Activated naive CD4-positive, alpha-beta T cell treated with anti-CD3 and anti-CD28 coated beads, Interleukin-2, amount 10 ng/mL, durations not matched to agents 7 days and 5 days (primary cell): ENCODE results near the gene SPHK1.

Experiments used
- CTCF ChIA-PET: fragments of 350-600 bp; sonication (Branson Sonifier 250); formaldehyde crosslinking; loops from one replicate; lab custom pipeline; 2021; ENCODE audit warnings: antibody characterized with exemption; lab: Charles Lee
- DNase-seq: peaks from one replicate; pipeline ENCODE4 v3.0.0-alpha.2; 2020
- H3K27ac Mint-ChIP-seq: one replicate; pipeline ENCODE4 v1.8.0; 2021; ENCODE audit warnings: mild to moderate bottlenecking, moderate library complexity, mixed read lengths
- H3K27me3 Mint-ChIP-seq: one replicate; pipeline ENCODE4 v1.8.0; 2021; ENCODE audit warnings: mild to moderate bottlenecking, mixed read lengths
- H3K36me3 Mint-ChIP-seq: one replicate; pipeline ENCODE4 v1.8.0; 2021; ENCODE audit warnings: mixed read lengths
- H3K4me1 Mint-ChIP-seq: one replicate; pipeline ENCODE4 v1.8.0; 2021; ENCODE audit warnings: mixed read lengths
- H3K4me3 Mint-ChIP-seq: one replicate; pipeline ENCODE4 v1.8.0; 2021; ENCODE audit warnings: mild to moderate bottlenecking, moderate library complexity, mixed read lengths
- H3K9me3 Mint-ChIP-seq: one replicate; pipeline ENCODE4 v1.8.0; 2021; ENCODE audit warnings: mixed read lengths

Gene SPHK1

DNA sequence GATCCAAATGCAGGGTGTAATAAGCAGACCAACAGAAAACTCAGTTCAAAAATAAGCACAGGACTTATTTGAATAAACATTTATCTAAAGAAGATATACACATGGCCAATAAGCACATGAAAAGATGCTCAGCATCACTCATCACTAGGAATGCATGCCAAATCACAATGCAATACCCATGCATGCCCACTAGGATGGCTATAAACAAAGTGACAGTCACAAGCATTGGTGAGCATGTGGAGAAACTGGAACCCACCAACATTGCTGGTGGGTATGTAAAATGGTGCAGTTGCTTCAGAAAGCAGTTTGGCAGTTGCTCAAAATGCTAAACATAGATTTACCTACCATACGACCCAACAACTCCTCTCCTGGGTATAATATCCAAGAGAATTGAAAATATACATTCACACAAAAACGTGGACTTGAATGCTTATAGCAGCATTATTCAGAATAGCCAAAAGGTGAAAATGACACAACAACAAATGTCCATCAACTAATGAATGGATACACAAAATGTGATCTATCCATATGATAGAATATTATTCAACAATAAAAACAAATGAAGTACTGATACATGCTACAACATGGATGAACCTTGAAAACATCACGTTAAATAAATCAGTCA lies 48.4 kb downstream of the SPHK1 start:
- peaks cover 1% of the 10 kb centered on the region for H3K36me3 Mint-ChIP-seq
- no peaks in the 10 kb centered on the region for H3K27me3 Mint-ChIP-seq
- CTCF ChIA-PET, result no interaction called here
- H3K9me3 Mint-ChIP-seq, result no peaks in the 10 kb centered on the region
- no peak for DNase-seq
- no peak overlapping the region for H3K27ac Mint-ChIP-seq
- H3K4me1 Mint-ChIP-seq, result no peaks in the 10 kb centered on the region
- H3K4me3 Mint-ChIP-seq, result no peak overlapping the region

- Mint-ChIP-seq H3K27ac (no peak overlapping the region), H3K4me1 (no peaks in the 10 kb centered on the region)
- CTCF ChIA-PET, result interaction anchor here (3.3 kb wide), 1 partner anchor 25 kb away, joined by 10 read pairs; no protein-coding TSS in a partner anchor
Observed at GRCh38 chr17:76433693-76434092, 49.3 kb downstream of the SPHK1 start.

DNA sequence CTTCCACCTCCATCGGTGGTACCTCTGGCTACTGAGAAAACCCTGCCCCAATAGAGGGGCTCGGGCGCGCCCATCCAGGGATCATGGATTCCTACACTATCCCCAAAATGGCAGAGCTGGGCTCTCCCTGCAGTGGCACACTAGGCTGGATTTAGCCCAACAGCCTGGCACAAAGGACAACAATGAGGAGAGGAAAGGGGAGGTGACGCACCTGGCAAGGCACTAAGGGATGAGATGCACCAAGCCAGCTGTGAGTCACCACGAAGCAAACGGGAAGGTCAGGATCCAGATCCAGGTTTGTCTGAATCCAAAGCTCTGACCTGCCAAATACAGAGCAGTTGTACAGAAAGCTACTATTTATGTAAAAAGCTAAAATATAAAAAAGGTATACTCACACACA lies 50.5 kb downstream of the SPHK1 start:
- H3K9me3 Mint-ChIP-seq, result no peaks in the 10 kb centered on the region
- CTCF ChIA-PET, result interaction anchor here (1.6 to 3.3 kb wide), 3 partner anchors 18 to 37 kb away, joined by 6 to 10 read pairs (median 7); partner anchors contain the start of gene UBE2O
- H3K4me1 Mint-ChIP-seq, result peaks cover 4% of the 10 kb centered on the region
- H3K27me3 Mint-ChIP-seq, result no peaks in the 10 kb centered on the region
- no peaks in the 10 kb centered on the region for H3K36me3 Mint-ChIP-seq
- H3K27ac Mint-ChIP-seq, result no peak overlapping the region
- no peak overlapping the region for H3K4me3 Mint-ChIP-seq
- no peak for DNase-seq

More at GRCh38 chr17:76433693-76434092, 49.3 kb downstream of the SPHK1 start:
- H3K36me3 Mint-ChIP-seq, result no peaks in the 10 kb centered on the region
- no peak for DNase-seq
- no peak overlapping the region for H3K4me3 Mint-ChIP-seq
- no peaks in the 10 kb centered on the region for H3K27me3 Mint-ChIP-seq
- no peaks in the 10 kb centered on the region for H3K9me3 Mint-ChIP-seq

DNA sequence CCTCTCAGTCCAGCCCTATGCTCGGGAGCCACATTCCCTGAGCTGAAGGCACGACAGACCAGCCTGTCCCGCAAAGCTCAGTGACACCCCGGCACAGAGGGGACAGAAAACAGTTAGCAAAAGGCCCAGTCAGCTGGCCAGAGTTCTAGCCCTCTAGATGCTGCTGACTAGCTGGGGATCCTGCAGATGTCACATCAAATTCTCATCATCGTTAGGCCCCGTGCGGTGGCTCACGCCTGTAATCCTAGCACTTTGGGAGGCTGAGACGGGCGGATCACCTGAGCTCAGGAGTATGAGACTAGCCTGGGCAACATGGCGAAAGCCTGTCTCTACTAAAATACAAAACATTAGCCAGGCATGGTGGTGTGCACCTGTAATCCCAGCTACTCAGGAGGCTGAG lies 51.3 kb downstream of the SPHK1 start:
- peaks cover 4% of the 10 kb centered on the region for H3K4me1 Mint-ChIP-seq
- no peaks in the 10 kb centered on the region for H3K36me3 Mint-ChIP-seq
- no peak overlapping the region for H3K4me3 Mint-ChIP-seq
- no peak for DNase-seq
- H3K9me3 Mint-ChIP-seq, result no peaks in the 10 kb centered on the region
- CTCF ChIA-PET, result interaction anchor here (1.5 to 3.3 kb wide), 4 partner anchors 17 to 51 kb away, joined by 3 to 10 read pairs (median 6); partner anchors contain the start of genes SPHK1 and UBE2O
- no peak overlapping the region for H3K27ac Mint-ChIP-seq
- no peaks in the 10 kb centered on the region for H3K27me3 Mint-ChIP-seq
